ENCODE results near the gene LARP6. TPM values are rescaled to one million over a fixed set of nuclear protein-coding genes. Genes with fewer than 3 reads are reported as not detected.
A peak's percentile ranks its signal among the peaks of the same experiment; 100 is the strongest.

LARP6 gene
- total RNA-seq, 1 donor from 2014 or later = 1.4 TPM

DNA sequence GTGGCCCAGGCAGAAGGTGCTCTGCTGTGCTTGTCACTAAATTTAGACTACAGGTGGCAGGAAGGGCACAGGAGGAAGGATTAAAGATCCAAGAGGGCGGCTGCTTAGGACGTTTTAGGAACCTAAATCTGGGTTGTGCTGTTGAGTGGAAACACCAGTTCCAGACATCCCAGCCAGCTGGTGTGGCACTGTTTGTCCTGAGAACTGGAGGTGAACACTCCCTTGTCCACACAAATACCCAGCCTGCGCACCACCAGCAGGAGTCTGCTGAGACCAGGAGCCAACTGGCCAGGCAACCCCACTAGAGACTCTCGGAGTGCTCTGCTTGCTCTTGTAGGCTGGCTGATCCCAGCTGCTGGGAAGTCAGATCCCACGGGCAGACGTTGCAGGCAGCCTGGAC, 60.3 kb downstream of the LARP6 start:
- no peak for ATAC-seq

DNA sequence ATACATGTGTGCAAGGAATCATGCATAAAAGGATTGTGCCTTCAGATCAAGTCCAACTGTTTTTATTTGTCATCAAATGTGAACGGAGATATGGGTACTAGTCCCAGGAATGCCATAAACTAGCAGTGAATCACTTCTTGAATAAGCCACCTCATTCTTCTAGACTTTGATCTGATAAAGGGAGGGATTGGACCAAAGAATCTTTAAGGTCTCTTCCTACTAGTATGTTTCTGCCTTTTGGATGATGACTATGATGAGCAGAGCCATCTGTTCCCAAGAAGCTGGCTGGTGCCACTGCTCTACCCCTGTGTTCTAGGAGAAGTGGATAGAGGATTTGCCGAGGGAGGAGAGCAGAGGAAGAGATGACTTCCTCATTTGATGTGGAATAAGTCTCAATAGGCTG, 61.8 kb downstream of the LARP6 start:
- no peak for ATAC-seq

DNA sequence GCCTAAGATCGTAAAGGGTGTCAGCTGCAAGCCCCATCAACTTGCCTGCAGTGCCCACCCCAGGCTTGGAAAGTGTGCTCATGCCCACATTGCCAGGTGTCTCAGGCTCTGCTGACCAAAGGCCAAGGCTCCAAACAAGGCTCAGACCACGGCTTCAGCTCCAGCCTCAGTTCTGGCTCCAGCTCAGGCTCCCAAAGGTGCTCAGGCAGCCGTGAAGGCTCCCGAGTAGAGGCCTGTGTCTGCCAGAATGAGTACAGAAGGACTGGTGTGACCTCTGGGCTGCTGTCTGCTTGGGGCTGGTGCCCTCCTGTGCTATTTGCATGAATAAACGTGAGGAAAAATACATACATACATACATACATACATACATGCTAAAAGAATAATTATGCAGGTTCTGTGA, 62.7 kb downstream of the LARP6 start:
- no peak for ATAC-seq

DNA sequence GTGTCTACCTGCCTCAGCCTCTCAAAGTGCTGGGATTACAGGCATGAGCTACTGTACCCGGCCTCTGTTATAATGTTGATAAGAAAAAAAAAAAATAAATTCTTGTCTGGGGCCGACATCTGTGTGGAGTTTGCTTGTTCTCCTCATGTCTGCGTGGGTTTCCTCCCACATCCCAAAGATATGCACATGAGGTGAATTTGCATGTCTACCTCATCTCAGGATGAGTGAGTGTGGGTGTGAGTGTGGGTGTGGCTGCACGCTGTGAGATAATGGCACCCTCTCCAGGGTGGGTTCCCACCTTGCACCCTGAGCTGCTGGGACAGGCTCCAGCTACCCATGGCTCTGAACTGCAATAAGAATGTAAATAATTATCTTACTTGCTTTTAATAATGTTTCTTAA, 64.7 kb downstream of the LARP6 start:
- ATAC-seq = peak; percentile 34

DNA sequence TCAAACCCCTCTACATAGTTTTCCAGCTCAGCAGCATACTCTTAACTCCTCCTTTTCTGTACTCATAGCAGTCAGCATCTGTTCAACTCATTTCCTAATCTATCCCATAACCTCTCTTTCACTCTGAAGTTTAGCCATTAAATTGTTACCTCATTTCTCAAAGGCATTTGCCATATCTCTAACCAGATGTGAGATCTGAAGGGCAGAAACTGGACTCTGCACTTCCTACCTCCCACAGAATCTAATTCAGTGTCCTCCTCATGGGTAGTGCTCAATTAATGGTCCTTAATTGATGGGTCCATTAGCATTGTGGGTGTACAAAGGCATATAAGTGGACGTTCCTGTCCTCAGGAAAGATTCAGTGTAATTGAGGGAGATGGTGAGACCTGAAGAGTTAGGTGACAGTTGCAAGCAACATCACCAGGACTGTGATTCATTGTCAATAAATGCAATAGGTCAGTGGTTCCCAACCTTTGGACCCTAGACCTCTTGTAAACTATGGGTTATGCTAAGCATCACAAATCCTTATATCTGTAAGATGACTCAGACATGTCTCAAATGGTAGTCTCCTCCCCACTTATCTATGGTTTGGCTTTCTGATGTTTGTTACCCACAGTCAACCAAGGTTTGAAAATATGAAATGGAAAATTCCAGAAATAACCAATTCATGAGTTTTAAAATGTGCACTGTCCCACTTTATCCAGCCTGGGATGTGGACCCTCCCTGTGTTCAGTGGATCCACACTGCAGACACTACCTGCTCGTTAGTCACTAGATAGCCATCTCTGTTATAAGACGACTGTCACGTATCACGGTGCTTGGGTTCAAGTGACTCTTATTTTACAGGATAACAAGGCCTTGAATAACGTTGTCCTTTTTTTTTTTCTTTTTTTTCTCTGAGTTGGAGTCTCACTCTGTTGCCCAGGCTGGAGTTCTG, 65.6 kb downstream of the LARP6 start:
- no peak for ATAC-seq

DNA sequence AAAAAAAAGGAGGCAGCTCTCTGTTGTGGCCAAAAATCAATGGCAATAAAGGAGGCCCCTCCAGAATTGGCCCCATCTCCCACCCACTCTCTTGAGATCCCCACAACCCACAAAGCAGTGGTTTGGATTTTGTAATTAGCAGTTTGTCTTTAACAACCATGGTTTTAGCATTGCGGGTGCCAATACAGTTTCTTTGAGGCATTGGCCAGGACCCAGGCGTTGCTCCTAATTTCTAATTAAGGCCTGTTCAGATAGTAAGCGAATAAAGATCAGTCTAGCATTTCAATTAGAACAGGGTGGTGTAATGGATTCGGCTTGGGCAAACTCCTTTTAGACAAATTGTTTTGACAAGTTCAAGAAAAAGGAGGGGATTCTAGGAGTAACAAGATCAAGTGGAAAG, 67.0 kb downstream of the LARP6 start:
- no peak for ATAC-seq

DNA sequence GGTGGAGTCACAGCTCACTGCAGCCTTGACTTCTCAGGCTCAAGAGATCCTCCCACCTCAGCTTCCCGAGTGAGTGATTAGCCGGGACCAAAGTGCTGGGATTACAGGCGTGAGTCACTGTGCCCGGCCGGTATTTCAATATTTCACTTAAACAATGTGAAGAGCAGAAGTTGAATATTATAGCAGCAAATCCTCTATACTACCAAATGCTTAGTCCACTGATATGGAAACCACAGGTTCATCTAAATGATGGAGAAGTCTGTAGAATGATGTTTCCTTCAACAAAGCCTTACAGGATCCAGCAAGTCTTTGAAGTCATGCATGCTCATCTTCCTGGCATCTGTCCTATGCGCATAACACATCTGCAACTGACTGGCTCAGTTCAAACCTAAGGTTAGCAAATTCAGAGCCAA, 70.3 kb downstream of the LARP6 start:
- peak; percentile 61 for ATAC-seq

DNA sequence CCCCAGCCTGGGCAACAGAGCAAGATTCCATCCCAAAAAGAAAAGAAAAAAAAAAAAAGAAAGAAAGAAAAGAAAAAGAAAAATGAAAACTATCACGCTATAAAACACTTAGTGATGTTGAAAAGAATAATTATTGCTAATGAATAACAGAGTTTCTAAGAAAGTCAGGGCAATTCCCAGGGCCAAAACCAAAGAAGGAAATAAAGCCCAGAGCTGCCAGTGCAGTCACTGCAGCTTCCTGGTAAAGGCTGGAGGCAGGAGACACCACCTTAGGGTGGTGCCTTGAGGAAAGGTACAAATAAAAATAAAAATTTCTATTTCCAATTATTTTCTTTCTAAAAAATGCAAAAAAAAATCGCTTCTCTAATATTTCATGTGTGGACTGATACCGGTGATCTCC, 70.9 kb downstream of the LARP6 start:
- ATAC-seq = no peak

DNA sequence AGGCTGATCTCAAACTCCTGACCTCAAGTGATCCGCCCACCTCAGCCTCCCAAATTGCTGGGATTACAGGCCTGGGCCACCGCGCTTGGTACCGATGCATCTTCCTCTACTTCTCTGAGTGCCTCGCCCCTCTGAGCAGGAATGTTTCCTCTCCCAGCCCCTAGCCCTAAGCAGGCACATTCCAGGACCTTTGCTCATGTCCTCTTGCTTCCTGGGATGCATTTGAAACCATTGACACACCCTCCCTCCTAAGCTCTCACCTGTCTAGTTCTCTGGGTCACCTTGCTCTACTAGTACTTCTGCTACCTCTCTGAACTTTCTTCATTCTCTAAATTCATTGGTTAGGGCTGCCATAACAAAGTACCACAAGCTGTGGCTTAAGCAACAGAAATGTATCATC, 72.7 kb downstream of the LARP6 start:
- peak; percentile 97 for ATAC-seq

Other genes with a start within 250 kb of the LARP6 start
- 33.4 TPM for gene UACA, start 90.6 kb downstream of the LARP6 start, total RNA-seq
- gene THAP10, start 38.3 kb upstream of the LARP6 start, total RNA-seq = 1.4 TPM
- 2.7 TPM for gene LRRC49, start 38.7 kb upstream of the LARP6 start, total RNA-seq

Measured in esophagus mucosa (tissue), 1 donor.